ENCODE results near the gene DMD.
"Not testable (repeated sequence)": the region's sequence is repeated elsewhere in the genome, so short reads cannot be mapped to it uniquely, and the experiment has no call there.

Gene DMD

GRCh38 chrX:32618154-32618553 is 593.2 kb downstream of the DMD start:
- no peak for DNase-seq (ENCODE audit: low read depth in 2 of 2)

GRCh38 chrX:32614707-32615106 is 596.6 kb downstream of the DMD start:
- no peak for DNase-seq (ENCODE audit: low read depth in 2 of 2)

- DNase-seq (ENCODE audit: low read depth in 2 of 2), result no peak
These were observed 612.2 kb downstream of the DMD start for GRCh38 chrX:32599156-32599555.

DNA sequence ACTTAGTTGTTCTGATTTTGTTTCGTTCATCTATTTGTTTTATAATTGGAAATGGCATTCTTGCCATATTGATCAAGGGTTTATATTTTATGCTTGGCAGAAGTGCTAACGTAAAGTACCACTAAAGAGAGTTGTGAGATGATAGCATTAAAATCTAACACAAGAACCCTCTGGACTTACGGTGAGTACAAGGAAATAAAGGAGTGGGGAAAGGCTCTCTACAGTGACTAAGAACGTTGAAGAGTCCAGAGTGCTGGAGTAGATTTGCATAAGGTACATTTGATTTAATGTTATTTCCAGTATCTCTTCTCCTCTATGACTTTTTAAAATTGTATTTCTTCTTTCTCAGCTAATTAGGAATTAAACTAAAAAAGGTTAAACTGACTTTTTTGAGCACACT is 612.6 kb downstream of the DMD start:
- no peak for DNase-seq (ENCODE audit: low read depth in 2 of 2)

GRCh38 chrX:32597777-32598176 is 613.6 kb downstream of the DMD start:
- DNase-seq (ENCODE audit: low read depth in 2 of 2), result no peak

- no peak for DNase-seq (ENCODE audit: low read depth in 2 of 2)
These were observed 618.6 kb downstream of the DMD start for GRCh38 chrX:32592786-32593185.

DNA sequence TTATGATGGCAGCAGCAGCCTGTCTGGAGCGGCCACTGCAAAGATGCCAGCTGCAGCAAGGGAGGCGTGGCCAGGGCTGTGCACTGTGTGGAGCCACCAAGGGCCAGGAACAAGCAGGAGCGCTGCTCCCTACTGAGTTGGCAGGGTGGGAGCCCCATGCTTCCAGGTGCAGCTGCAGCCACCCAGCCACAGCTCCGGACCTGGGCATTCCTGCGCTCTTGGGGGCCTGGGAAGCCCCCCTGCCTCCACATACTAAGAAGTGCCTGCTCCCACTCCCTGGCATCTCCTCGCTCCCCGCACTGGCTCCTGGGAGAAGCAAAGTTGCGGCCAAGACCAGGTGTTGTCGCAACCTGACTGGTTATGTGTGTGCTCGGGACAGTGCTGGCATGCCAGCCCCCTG is 619.8 kb downstream of the DMD start:
- DNase-seq (ENCODE audit: low read depth in 2 of 2), result no peak

DNA sequence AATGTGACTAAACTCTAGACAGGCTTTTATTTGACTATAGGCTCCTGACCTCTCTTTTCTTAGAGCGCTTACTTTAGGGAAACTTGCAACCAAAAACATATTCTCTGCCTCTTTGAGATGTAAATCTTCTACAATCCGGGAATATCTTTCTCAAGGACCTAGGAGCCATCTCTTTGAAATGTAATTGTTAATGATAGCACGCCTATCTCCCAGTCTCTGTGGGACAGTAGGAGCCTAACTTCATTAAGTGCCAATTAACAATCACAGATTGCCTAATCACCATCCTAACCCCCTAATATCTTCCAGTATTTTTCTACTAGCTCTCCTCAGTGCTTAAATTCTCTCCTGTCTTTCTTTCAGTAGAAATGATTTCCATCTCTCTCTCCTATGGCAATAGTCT is 628.6 kb downstream of the DMD start:
- DNase-seq (ENCODE audit: low read depth in 2 of 2), result no peak

DNA sequence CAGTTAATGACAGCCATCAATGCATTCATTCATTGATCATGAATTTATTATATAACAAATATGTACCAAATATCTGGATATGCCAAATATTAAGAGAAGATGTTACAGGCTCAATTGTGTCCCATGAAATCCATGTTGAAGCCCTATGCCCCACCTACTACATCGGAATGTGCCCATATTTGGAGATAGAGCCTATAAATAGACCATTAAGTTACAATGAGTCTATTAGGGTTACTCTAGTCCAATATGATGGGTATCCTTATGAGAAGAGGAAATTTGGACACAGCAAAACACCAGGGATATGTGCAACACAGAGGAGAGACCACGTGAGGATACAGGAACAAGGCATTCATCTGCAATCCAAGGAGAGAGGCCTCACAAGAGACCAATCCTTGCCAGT is 634.5 kb downstream of the DMD start:
- no peak for DNase-seq (ENCODE audit: low read depth in 2 of 2)

GRCh38 chrX:32572644-32573043 is 638.7 kb downstream of the DMD start:
- no peak for DNase-seq (ENCODE audit: low read depth in 2 of 2)

GRCh38 chrX:32571579-32571978 is 639.8 kb downstream of the DMD start:
- DNase-seq (ENCODE audit: low read depth in 2 of 2), result no peak

GRCh38 chrX:32562261-32562660 is 649.1 kb downstream of the DMD start:
- no peak for DNase-seq (ENCODE audit: low read depth in 2 of 2)

- no peak for DNase-seq (ENCODE audit: low read depth in 2 of 2)
These were observed 666.2 kb downstream of the DMD start for GRCh38 chrX:32545101-32545500.

- DNase-seq (ENCODE audit: low read depth in 2 of 2), result no peak
These were observed 672.8 kb downstream of the DMD start for GRCh38 chrX:32538554-32538953.

- no peak for DNase-seq (ENCODE audit: low read depth in 2 of 2)
These were observed 677.5 kb downstream of the DMD start for GRCh38 chrX:32533848-32534247.

DNA sequence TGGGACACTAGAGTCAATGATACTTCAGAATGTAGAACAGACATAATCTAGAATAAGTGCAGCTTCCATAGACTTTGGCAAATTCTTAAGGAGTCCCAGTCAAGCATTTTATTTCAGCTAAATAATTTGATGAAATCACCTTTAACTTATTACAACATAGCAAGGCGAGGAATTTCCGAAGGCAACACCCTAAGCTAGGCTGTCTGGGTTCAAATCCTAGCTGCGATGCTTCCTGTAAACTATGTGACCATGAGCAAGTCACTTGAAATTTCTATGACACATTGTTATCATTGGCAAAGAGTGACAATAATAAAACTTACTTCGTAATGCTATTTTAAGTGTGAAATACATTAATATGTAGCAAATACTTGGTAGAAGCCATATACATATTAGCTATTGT is 679.1 kb downstream of the DMD start:
- no peak for DNase-seq (ENCODE audit: low read depth in 2 of 2)

- peak in 1 of 2 donors; percentile 15 for DNase-seq (ENCODE audit: low read depth in 2 of 2)
These were observed 680.4 kb downstream of the DMD start for GRCh38 chrX:32530802-32531403.

- not testable (repeated sequence) for DNase-seq (ENCODE audit: low read depth in 2 of 2)
These were observed 682.9 kb downstream of the DMD start for GRCh38 chrX:32528451-32528850.

DNA sequence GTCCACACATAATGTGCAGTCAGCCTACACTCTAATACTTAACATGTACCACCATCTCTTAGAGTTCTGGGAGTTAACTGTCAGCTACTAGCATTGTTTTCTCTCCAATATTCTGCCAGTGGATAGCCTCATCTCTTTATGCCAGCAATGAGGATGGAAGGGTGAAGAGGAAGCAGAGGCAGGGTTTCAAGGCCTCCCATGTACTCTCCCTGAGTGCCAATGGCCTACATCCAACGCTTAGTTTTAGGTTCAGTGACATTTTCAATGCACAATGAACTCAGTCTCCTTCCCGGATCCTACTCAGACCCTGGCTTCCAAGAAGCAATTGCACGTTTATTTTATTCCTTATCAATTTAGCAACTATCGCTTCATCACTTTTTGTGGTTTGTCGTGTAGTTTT is 686.1 kb downstream of the DMD start:
- no peak for DNase-seq (ENCODE audit: low read depth in 2 of 2)

DNA sequence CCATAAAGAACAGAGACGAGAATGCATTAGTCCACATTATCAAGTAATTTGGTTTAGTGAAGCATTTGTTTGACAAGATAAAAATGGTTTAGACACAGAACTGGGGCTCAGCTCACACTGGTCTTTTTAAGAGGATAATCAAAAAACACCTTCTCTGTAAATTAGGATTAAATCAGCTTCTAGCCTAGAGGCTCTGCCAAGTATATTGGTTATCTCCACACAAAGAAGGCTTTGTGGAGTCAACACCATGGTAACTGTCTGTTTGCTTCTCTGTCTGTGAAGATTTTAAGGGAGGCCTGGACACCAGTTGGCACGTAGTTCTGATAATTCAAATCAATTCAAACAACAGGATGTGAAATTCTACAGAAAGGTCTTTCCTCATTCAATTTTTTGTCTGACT is 687.0 kb downstream of the DMD start:
- DNase-seq (ENCODE audit: low read depth in 2 of 2), result no peak

- DNase-seq (ENCODE audit: low read depth in 2 of 2), result no peak
These were observed 690.6 kb downstream of the DMD start for GRCh38 chrX:32520789-32521188.

- DNase-seq (ENCODE audit: low read depth in 2 of 2), result no peak
These were observed 696.4 kb downstream of the DMD start for GRCh38 chrX:32514986-32515385.

- DNase-seq (ENCODE audit: low read depth in 2 of 2), result no peak
These were observed 709.7 kb downstream of the DMD start for GRCh38 chrX:32501606-32502005.

GRCh38 chrX:32496671-32497070 is 714.7 kb downstream of the DMD start:
- DNase-seq (ENCODE audit: low read depth in 2 of 2), result no peak

DNA sequence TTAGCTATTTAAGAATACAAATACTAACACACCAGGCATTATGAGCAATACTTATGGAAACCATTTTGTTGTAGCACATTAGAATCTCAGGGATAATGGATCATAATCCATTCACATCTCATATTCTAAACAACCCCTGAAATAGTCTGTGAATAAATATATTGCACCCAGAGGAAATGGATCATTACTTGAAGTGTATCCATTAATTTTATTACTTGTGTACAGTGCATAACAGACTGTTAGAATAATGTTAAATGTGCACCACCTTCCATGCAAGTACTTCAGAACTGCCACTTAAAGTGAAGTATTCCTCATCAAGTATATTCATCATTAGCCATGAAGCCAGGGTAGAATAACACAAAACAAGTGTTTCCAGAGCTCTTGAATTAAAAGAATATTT is 715.5 kb downstream of the DMD start:
- DNase-seq (ENCODE audit: low read depth in 2 of 2), result no peak

All from activated CD4-positive, alpha-beta T cell treated with anti-CD3 and anti-CD28 coated beads for 24 hours (primary cell).